Uterus (tissue), 4 donors: ENCODE data around the gene BANF2. TPM values are rescaled to one million over a fixed set of nuclear protein-coding genes. Genes with fewer than 3 reads are reported as not detected.

Experiments
- DNase-seq, 2 donors: peaks; one replicate each; pipeline ENCODE4 v3.0.0-alpha.2; 2019 to 2020
- H3K27ac ChIP-seq, 2 donors: fragments of 200-600 bp; sonication (generic); 1 replicate in 1 of 2; 2 replicates in 1 of 2; pipeline ENCODE4 v1.5.1; 2016 to 2018
- H3K27me3 ChIP-seq, 2 donors: fragments of 200-600 bp; sonication (generic); one replicate each; pipeline ENCODE4 v1.5.1; 2018 to 2019; ENCODE audit warnings: control low read depth in 1 of 2
- H3K36me3 ChIP-seq, 2 donors: fragments of 200-600 bp; sonication (generic); one replicate each; pipeline ENCODE4 v1.5.1; 2019; ENCODE audit warnings: control low read depth in 1 of 2
- H3K4me1 ChIP-seq, 2 donors: fragments of 200-600 bp; sonication (generic); one replicate each; pipeline ENCODE4 v1.5.1; 2018 to 2019; ENCODE audit warnings: control low read depth in 1 of 2
- H3K4me3 ChIP-seq, 2 donors: fragments of 200-600 bp; sonication (generic); 1 replicate in 1 of 2; 2 replicates in 1 of 2; pipeline ENCODE4 v1.5.1; 2018 to 2019; ENCODE audit warnings: mild to moderate bottlenecking in 1 of 2
- H3K9me3 ChIP-seq, 2 donors: fragments of 200-600 bp; sonication (generic); one replicate each; pipeline ENCODE4 v1.5.1; 2019; ENCODE audit warnings: control low read depth in 1 of 2
- POLR2A ChIP-seq, 2 donors: fragments of 450-650 bp; IDR thresholded peaks; one replicate each; pipeline ENCODE4 v1.6.1; 2016; ENCODE audit warnings: antibody characterized with exemption in 2 of 2, mild to moderate bottlenecking in 1 of 2, moderate library complexity in 1 of 2
- intact Hi-C: fragments of 100-400 bp; cut with DNase I; formaldehyde crosslinking; loops from one replicate; pipeline ENCODE4 v1.15.1; 2023; ENCODE audit warnings: low total_unique reads
- total RNA-seq, 4 donors: library from RNA; depleted of rRNA in 3 of 4; stranded (reverse); fragments of >200 nt in 3 of 4; gene quantifications; one replicate each; pipeline versions ENCODE4 v1.1.0 to v1.2.4, GENCODE V29; 2014 to 2023
- TF ChIP-seq, protein P1 (sequence below), 4 experiments: fragments of 200-600 bp in 2 of 4; fragments of 450-650 bp in 2 of 4; sonication (generic) in 2 of 4; IDR thresholded peaks; one replicate each; pipeline ENCODE4 v1.5.1; 2016 to 2019; ENCODE audit warnings: antibody characterized with exemption in 4 of 4, mild to moderate bottlenecking in 2 of 4, moderate library complexity in 1 of 4
- donor health status: DM: yes; HTN: yes; CAD: no.

The BANF2 gene
- total RNA-seq, 4 donors from 2014 or later, result not detected

DNA sequence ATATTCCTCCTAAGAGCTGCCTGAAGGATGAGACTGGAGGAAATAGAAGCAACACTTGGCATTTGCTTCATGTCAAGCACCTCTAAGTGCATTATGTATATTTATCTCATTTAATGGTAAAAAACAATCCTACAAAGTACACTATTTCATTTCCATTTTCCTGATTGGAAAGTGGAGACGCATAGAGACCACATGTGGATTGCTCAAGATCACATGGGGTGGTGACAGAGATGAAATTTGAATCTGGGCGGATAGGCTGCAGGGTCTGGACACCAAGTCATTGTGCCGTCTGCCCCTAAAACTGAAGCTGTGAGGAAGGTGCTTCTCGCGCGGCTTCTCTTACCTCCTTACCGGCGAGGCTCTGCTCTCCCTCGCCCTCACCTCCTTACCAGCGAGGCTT, 30.3 kb downstream of the BANF2 start:
- TF ChIP-seq, protein P1, sequence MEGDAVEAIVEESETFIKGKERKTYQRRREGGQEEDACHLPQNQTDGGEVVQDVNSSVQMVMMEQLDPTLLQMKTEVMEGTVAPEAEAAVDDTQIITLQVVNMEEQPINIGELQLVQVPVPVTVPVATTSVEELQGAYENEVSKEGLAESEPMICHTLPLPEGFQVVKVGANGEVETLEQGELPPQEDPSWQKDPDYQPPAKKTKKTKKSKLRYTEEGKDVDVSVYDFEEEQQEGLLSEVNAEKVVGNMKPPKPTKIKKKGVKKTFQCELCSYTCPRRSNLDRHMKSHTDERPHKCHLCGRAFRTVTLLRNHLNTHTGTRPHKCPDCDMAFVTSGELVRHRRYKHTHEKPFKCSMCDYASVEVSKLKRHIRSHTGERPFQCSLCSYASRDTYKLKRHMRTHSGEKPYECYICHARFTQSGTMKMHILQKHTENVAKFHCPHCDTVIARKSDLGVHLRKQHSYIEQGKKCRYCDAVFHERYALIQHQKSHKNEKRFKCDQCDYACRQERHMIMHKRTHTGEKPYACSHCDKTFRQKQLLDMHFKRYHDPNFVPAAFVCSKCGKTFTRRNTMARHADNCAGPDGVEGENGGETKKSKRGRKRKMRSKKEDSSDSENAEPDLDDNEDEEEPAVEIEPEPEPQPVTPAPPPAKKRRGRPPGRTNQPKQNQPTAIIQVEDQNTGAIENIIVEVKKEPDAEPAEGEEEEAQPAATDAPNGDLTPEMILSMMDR (IDR thresholded peaks at IDR 0.05), result no peak
- no peak for TF ChIP-seq POLR2A (IDR thresholded peaks at IDR 0.05)
- intact Hi-C loops, result no loop called here
- H3K27ac ChIP-seq, result no peak overlapping the region
- DNase-seq, result no peak
- H3K27me3 ChIP-seq, result no peaks in the 10 kb centered on the region
- no peaks in the 10 kb centered on the region for H3K36me3 ChIP-seq
- no peaks in the 10 kb centered on the region for H3K4me1 ChIP-seq
- H3K9me3 ChIP-seq, result no peaks in the 10 kb centered on the region
- H3K4me3 ChIP-seq, result no peak overlapping the region

DNA sequence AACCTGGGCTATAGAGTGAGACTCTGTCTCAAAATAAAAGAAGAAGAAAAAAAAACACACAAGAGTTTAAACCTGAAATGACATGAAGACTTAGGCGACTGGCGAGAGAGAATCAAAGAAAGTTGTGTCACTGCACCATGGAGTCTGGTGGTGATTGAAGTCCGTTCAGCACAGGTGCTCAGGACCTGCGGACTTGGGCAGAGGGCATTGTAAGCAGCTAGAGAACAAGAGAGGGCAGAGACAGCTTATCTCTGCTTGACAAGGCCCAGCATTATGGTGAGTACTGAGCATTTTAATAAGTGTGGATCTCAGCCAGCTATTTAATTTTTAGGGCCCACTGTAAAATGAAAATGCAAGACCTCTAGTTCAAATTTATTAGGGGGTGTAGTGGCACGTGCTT, 31.5 kb downstream of the BANF2 start:
- DNase-seq, result no peak
- H3K4me1 ChIP-seq, result no peaks in the 10 kb centered on the region
- no peak overlapping the region for H3K4me3 ChIP-seq
- no peaks in the 10 kb centered on the region for H3K9me3 ChIP-seq
- no peaks in the 10 kb centered on the region for H3K27me3 ChIP-seq
- intact Hi-C loops, result no loop called here
- TF ChIP-seq POLR2A (IDR thresholded peaks at IDR 0.05), result no peak
- TF ChIP-seq, protein P1 (IDR thresholded peaks at IDR 0.05), result no peak
- no peaks in the 10 kb centered on the region for H3K36me3 ChIP-seq
- H3K27ac ChIP-seq, result no peak overlapping the region

DNA sequence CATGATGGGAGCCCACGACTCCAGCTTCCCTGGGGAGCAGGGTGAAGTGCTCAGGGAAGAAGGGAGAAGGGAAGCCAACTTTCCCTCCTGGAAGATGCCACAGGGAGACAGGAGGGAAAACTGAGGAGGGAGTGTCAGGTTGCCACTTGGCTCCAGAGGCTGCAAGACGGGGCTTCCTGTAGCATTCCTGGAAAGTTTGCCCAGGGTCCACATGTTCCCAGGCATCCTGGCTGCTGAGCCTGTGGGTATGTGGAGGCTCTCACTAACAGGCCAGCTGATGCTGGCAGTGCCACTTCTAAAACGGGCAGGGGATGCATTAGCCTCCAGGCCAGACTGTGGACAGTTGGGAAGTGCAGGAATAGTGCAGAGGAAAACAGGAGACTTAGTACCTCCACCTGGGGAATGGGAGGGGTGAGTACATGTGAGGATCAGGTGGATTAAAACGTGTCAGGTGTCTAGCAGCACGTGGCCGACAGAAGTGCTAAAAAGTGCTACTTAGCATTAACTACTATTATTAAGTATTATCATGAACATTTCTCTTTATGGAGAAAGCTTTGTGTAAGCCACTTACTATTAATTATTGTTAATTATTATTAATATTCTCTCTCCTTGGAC, 33.2 kb downstream of the BANF2 start:
- intact Hi-C loops, result no loop called here
- H3K4me3 ChIP-seq, result no peak overlapping the region
- no peaks in the 10 kb centered on the region for H3K36me3 ChIP-seq
- TF ChIP-seq, protein P1 (IDR thresholded peaks at IDR 0.05), result no peak
- no peak for TF ChIP-seq POLR2A (IDR thresholded peaks at IDR 0.05)
- H3K4me1 ChIP-seq, result no peaks in the 10 kb centered on the region
- H3K27me3 ChIP-seq, result no peaks in the 10 kb centered on the region
- H3K27ac ChIP-seq, result no peak overlapping the region
- no peak for DNase-seq
- H3K9me3 ChIP-seq, result no peaks in the 10 kb centered on the region

DNA sequence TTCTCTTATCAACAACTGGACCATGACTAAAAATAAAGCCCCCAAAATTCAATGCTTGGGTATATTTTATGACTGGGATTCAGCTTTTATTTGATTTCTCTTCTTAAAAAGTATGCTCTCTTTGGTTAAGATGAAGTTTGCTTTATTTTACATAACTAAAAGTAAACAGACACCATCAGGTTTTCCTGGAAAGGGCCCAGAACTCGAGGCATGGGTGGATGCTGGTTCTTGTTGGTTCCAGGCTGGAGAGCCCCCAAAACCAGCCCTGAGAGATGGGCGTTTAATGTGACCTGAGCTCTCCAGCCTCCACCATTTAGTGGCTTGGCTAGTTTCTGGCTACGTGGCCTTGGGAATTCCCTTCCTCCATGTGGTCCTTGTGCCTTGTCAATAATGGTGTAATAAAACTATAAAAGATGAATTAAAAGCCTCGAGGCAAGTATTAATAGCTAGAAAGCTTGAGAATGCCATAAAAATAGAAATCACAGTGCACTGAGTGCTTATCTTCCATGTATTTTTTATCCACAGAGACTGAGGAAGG, 34.1 kb downstream of the BANF2 start:
- Histone ChIP-seq H3K4me1 (no peaks in the 10 kb centered on the region), H3K27me3 (no peaks in the 10 kb centered on the region), H3K27ac (no peak overlapping the region), H3K4me3 (no peak overlapping the region), H3K9me3 (no peaks in the 10 kb centered on the region), H3K36me3 (no peaks in the 10 kb centered on the region)
- intact Hi-C loops, result no loop called here
- TF ChIP-seq, protein P1 (IDR thresholded peaks at IDR 0.05), result no peak
- no peak for TF ChIP-seq POLR2A (IDR thresholded peaks at IDR 0.05)
- DNase-seq, result no peak

DNA sequence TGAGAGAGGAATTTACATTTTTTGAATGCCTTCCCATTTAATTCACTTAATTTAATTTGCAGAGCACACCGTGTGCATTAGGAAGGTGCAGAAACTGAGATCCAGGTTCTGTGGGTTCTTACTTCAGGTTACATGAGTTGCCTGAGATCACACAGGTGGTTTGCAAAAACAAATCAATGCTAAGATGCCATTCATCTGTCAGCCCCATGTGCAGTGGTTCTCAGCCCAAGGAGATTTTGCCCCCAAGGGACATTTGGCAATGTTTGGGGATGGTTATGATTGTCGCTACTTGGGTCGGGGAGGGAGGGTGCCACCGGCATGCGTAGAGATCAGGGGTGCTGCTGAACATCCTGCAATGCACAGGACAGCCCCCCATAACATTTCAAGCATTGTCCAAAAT, 34.6 kb downstream of the BANF2 start:
- intact Hi-C loops, result no loop called here
- H3K27ac ChIP-seq, result no peak overlapping the region
- no peak for DNase-seq

More for the DNA sequence above, 34.6 kb downstream of the BANF2 start:
- Histone ChIP-seq H3K4me3 (no peak overlapping the region), H3K4me1 (no peaks in the 10 kb centered on the region), H3K9me3 (no peaks in the 10 kb centered on the region), H3K36me3 (no peaks in the 10 kb centered on the region), H3K27me3 (no peaks in the 10 kb centered on the region)
- TF ChIP-seq POLR2A (IDR thresholded peaks at IDR 0.05), result no peak
